Measurements from ENCODE around the gene LIPT1.
"Not testable (repeated sequence)": the region's sequence is repeated elsewhere in the genome, so short reads cannot be mapped to it uniquely, and the experiment has no call there.

The LIPT1 gene

GRCh38 chr2:99171377-99172140, 16.8 kb downstream of the LIPT1 start:
- DNase-seq (ENCODE audit: low read depth in 3 of 3, low spot score in 1 of 3) = no peak

GRCh38 chr2:99180755-99181623, 26.2 kb downstream of the LIPT1 start, which contains the start of the genes MITD1 and MRPL30:
Gene MITD1, minus strand, starts transcription at chr2:99181058. Its CDS starts 77 bp downstream, at chr2:99180981.
Gene MRPL30, plus strand, starts transcription at chr2:99181184. Its CDS starts 5,020 bp downstream, at chr2:99186204.
- peak; percentile 73 to 76 (median 74) for DNase-seq (ENCODE audit: low read depth in 3 of 3, low spot score in 1 of 3)

DNA sequence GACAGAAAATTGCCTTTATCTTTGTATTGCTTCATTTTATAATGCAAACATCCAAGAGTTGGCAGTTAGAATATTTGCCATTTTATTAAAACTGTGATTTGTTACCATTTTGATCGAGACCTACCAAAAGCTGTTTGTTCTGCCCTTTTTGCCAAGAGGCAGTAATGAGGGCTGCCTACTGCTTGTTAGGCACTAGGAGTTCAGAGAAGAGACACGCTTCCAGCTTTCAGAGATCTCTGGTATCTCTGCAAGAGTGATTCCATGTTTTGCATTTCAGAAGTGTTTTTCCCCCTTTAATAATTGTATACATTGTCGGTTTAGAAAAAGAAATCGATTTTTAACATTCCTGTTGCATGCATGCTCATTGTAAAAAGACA, 26.8 kb downstream of the LIPT1 start:
- DNase-seq (ENCODE audit: low read depth in 3 of 3, low spot score in 1 of 3) = no peak

GRCh38 chr2:99183025-99183424, 28.3 kb downstream of the LIPT1 start:
- DNase-seq (ENCODE audit: low read depth in 3 of 3, low spot score in 1 of 3) = no peak

- DNase-seq (ENCODE audit: low read depth in 3 of 3, low spot score in 1 of 3) = no peak
These were observed 30.0 kb downstream of the LIPT1 start for GRCh38 chr2:99184811-99185210.

DNA sequence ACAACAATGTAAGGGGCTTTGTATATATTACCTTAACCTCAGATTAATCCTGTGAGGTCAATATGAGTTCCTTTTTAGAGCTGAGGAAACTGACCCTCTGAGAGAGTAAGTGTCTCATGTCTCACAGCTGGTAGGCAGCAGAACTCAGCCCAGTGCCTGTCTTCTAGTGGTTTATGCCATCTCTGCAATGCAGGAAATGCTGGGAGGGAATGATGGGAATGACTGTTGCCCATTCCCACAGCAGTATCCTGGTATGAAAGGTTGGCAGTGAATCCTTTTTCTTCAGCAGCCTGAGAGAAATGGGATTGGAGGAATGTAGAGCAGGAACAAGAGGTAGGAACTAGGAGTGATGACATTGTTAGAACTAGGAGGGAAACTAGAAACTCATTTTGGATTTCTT, 32.2 kb downstream of the LIPT1 start:
- no peak for DNase-seq (ENCODE audit: low read depth in 3 of 3, low spot score in 1 of 3)

- no peak for DNase-seq (ENCODE audit: low read depth in 3 of 3, low spot score in 1 of 3)
These were observed 33.6 kb downstream of the LIPT1 start for GRCh38 chr2:99188357-99188756.

DNA sequence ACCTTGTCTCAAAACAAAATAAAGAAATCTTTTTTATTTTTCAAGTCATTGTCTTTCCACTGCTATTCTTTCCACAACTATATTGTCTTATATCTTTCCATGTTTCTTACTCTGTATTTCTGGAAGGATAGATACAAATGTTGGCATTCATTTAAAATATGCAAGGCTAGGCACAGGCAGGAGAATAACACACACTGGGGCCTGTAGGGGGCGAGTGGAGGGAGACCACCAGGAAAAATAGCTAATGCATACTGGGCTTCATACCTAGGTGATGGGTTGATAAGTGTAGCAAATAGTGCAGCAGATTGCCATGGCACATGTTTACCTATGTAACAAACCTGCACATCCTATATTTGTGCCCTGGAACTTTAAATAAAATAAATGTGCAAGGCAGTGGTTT, 35.8 kb downstream of the LIPT1 start:
- DNase-seq (ENCODE audit: low read depth in 3 of 3, low spot score in 1 of 3) = no peak

DNA sequence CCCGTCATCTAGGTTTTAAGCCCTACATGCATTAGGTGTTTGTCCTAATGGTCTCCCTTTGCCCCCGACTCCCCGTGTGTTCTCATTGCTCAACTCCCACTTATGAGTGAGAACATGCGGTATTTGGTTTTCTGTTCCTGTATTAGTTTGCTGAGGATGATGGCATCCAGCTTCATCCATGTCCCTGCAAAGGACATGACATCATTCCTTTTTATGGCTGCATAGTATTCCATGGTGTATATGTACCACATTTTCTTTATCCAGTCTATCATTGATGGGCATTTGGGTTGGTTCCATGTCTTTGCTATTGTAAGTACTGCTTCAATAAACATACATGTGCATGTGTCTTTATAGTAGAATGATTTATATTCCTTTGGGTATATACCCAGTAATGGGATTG, 37.6 kb downstream of the LIPT1 start:
- DNase-seq (ENCODE audit: low read depth in 3 of 3, low spot score in 1 of 3) = not testable (repeated sequence)

DNA sequence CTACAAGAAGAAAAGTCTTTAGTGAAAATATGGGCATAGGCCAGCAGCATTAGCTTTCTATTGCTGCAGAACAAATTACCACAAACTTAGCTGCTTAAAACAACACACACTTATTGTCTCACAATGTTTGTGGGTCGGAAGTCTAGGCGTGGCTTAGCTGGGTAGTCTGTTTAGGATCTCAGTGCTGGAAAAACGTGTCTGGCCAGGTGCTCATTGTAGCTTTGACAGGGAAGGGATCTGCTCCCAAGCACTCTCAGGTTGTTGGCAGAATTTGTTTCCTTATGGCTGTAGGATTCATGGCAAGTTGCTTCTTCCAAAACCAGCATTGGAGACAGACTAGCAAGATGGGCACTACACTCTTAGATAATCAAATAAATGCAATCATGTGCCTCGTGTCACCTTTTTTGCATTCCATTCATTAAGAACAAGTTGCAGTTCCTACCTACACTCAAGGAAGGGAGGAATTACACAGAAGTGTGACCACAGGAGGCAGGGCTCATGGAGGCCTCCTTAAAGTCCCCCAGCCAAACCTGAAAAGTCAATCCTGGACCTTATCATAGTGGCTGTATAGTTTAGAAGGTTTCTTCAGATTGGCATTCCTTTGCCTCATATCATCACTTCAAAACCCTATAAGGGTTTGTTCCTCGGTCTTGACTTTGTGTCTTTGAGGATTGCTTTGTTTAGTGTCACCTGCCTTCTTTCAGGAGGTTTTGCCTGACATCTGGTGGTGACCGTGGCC, 43.5 kb downstream of the LIPT1 start:
- no peak for DNase-seq (ENCODE audit: low read depth in 3 of 3, low spot score in 1 of 3)

GRCh38 chr2:99200076-99200800, 45.5 kb downstream of the LIPT1 start:
- no peak for DNase-seq (ENCODE audit: low read depth in 3 of 3, low spot score in 1 of 3)

- no peak for DNase-seq (ENCODE audit: low read depth in 3 of 3, low spot score in 1 of 3)
These were observed 47.4 kb downstream of the LIPT1 start for GRCh38 chr2:99201959-99202678.

DNA sequence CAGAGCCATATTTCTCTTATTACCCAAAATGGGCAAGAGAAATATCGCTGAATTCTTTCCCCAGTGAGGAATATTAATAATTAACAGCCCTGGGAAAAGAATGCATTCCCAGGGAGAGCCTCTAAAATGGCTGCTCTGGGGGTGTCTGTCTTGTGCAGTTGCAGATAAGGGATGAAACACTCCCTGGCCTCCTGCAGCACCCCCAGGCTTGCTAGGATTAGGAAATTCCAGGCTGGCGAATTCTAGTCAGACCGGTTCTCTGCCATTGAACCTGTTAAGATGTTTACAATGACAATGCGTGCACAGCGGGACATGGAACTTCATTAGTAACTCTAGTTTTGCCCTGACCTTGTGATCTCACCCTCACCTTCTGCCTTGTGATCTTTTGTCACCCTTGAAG, 50.7 kb downstream of the LIPT1 start:
- no peak for DNase-seq (ENCODE audit: low read depth in 3 of 3, low spot score in 1 of 3)

Data from stimulated activated CD4-positive, alpha-beta T cell treated with anti-CD3 and anti-CD28 coated beads, TNF-alpha, amount 100 ng/mL, for 1 hour (primary cell).